DMS53 treated with DMSO at 0.1 percent for 48 hours (cell line): ENCODE data around the gene PCBP3.
"Not testable (repeated sequence)": the region's sequence is repeated elsewhere in the genome, so short reads cannot be mapped to it uniquely, and the experiment has no call there.

Experiments used
- DNase-seq: peaks from one replicate; lab custom pipeline; 2025; ENCODE audit not compliant: unreplicated experiment; lab: John Stamatoyannopoulos, UW

PCBP3 gene

DNA sequence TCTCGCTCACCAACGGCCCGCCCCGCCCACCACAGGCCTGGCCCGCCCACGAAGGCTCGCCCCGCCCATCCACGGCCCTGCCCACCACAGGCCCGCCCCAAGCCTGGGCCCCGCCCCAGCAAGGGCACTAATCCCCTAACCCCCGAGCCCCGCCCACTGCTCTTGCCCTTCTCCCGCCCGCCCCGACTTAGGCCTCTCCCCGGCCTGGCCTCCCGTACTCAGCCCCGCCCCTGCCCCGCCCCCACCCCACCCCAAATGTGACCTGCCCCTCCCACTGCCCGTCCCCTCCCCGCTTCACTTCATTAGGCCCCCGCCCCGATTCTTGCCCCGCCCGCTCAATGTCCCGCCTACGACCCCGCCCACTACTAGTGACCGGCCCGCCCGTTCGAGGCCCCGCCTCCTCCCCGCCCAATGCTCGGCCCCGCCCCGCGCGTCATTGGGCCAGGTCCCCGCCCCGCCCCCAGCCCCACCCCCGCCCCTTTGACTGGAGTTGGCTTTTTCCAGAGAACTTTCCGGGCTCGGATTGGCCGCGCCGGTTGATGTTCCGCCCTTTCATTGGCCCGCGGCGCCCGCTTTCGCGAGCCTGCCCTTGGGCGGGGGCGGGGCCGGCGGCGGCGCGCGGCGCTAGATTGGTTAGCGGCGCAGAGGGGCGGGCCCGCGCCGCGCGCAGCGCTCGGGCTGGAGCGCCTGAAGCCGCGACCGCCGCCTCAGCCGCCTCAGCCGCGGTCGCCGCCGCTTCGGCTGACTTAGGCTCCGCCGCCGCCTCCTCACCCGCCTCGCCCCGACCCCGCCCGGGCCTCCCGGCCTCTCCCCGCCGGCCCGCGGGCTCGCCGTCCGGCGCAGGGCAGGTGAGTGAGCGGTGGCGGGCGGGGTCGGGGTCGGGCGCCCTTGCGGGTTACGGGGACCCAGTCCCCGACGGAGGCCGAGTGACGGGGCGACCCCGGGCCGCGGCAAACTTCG, at the start of gene PCBP3:
PCBP3 (plus strand) TSS at position 705 of the 960 bp plus-strand sequence. CDS start 206,361 bp downstream, outside the sequence.
- DNase-seq: peak; percentile 72

DNA sequence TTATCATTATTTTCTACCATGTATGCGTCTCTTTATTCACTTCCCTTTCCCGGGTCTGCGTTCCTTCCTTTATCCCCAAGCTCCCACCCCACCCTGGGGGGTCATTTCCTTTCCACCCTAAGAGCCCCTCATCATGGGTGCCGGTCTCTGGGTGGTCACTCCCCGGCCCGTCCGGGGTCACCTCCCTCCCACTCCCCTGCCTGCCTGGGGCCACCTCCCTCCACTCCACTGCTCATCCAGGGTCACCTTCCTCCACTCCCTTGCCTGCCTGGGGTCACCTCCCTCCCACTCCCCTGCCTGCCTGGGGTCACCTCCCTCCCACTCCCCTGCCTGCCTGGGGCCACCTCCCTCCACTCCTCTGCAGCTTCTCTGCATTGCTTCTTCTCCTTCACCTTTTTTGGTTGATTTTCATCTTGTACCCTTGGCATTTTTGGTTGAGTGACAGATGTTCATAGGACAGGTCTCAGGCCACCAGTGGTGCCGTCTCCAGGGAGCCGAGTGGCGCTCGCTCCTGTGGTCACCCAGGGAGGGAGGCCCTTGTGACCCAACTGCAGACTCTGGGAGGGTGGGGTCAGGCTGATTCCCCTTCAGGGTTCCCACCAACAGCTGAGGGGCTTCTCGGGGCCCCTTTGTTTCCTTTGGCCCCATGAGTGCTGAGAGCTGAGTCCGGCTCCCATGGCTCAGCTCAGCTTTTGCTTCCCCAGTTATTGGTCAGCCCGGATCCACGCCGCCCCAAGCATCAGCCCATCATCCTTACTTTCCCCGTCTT, 48.6 kb upstream of the PCBP3 start:
- no peak for DNase-seq

- DNase-seq: no peak
Measured at GRCh38 chr21:45595574-45596295, 47.8 kb upstream of the PCBP3 start.

GRCh38 chr21:45596704-45597318, 46.7 kb upstream of the PCBP3 start:
- no peak for DNase-seq

DNA sequence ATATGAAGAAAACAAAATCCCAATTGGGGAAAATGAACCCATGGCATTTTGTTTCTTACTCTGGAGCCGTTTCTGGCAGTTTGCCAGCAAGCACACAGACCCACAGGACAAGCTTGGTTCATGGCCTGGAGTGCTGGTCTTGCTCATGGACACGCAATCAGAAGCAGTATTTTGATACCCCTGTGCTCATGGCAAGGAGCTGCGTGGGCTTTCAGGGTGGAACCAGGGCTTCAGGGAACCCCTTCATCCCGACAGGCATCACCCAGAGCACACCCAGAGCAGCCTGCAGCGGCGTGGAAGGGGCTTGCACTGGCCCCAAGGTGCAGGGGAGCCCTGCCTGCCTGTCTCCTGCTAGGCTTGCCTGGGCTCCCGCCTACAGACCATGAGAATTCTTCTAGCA, 45.4 kb upstream of the PCBP3 start:
- no peak for DNase-seq

DNA sequence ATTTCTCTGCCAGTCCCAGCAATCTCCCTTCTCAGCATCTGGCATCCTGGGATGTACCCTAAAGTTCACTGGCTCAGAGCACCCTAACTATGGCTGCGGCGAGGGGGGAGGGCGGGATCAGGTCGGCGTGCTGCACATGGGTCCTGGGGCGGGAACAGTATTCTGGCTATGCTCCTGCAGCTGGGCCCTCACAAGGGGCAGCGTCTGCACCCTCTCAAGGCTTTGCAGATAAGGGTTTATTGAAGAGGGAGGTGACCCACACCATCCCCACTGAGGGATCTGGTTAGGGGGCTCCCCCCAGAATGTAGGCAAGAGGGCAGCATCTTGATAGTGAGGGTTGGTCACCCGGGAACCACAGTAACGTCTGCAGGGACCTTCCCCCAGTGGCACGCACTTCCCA, 44.9 kb upstream of the PCBP3 start:
- no peak for DNase-seq

DNA sequence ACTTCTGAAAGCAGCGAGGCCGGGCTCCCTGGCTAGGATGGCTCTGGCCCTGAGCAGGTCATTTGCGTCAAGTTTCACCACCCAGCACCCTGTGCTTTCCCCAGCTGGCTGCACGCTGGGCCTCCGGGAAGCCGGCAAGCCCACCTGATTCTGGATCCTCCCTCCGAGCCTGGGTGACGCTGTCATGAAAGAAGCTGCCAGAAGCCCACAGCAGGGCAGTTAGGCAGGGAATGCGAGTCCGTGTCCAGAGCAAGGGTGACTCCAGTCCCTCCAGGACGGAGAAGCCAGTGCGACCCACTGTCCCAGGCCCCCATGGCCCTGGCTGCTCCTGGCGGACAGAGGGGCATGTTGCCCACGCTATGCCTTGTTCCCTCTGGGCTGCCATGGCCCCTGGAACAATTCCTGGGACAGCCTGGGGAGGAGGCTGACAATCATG, 44.4 kb upstream of the PCBP3 start:
- no peak for DNase-seq

- no peak for DNase-seq
Measured at GRCh38 chr21:45600248-45600647, 43.3 kb upstream of the PCBP3 start.

DNA sequence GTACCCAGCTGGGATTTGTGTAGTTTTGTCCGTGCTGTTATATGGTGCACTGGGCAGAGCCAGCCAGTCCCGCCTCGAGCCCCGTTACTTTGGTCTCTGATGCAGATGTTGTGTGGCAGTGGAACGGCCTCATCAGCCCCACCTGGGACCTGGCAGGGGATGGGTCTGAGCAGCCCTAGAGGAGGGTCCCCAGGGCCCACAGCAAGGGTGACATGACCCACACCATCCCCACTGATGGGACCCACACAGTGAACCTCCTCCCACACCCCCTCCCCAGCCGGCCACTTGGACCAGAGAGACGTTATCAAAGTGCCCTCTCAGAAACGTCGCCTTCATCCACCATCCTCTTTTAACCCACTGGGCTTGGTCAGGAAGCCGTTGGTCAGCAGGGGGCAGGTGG, 42.0 kb upstream of the PCBP3 start:
- DNase-seq: no peak

- DNase-seq: no peak
Measured at GRCh38 chr21:45602106-45602505, 41.4 kb upstream of the PCBP3 start.

DNA sequence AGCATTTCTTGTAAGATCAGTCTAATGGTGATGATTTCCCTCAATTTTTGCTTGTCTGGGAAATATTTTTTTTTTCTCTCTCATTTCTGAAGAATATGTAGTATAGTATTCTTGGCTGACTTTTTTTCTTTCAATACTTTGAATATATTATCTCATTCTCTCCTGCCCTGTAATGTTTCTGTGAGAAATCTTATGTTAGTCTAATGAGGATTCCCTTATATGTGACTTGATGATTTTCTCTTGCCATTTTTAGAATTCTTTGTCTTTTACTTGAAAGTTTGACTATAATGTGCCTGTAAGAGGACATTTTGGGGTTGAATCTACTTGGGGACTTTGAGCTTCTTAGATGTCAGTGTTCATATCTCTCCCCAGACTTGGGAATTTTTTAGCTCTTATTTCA, 40.0 kb upstream of the PCBP3 start:
- DNase-seq: no peak

DNA sequence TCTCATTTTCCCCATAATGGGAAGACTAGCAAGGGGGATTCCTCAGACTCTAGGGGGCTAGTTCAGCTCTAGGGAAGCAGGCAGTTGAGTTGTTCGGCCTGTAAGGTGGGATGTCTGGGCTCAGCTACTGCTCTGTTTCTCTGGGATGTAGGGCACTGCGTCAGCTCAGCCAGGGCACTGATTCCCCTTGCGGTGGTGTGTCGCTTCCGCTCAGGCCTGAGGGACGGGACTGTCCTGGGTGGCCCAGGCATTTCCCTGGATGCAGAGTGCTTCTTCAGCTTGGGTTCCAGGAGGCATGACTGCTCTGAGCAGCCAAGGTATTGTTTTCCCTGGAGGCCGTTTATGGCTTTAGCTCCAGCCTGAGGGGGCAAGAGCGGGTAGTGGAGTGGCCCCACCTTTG, 38.8 kb upstream of the PCBP3 start:
- DNase-seq: not testable (repeated sequence)

DNA sequence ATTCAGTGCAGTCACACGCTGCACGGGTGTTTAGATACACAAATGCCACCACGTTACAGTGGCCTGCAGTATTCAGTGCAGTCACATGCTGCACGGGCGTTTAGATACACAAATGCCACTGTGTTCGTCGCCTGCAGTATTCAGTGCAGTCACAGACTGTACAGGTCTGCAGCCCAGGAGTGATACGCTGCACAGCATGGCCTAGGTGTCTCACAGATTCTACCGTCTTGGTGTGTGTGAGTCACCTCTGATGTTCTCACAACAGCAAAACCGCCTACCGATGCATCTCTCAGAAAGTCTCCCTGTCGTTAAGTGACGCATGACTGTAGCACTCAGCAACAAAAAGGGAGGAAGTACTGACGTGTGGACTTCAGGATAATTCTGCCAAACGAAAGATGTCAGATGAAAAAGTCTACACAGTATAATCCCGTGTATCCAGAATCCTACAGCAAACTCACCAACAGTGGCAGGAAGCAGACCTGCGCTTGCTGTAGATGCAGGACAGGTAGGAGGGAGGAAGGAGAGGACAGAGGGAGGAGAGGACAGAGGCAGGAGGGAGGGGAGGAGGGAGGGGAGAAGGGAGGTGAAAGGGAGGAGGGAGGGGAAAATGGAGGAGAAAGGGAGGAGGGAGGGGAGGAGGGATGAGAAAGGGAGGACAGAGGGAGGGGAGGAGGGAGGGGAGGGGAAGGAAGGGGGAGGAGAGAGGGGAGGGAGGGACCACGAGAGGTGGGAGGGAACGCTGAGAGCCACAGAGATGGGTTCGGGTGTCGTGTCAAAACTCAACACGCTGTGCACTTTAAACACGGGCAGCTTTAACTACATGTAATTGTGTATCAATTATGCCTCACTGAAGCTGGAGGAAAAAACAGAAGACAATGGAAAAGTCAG, 36.3 kb upstream of the PCBP3 start:
- DNase-seq: no peak

DNA sequence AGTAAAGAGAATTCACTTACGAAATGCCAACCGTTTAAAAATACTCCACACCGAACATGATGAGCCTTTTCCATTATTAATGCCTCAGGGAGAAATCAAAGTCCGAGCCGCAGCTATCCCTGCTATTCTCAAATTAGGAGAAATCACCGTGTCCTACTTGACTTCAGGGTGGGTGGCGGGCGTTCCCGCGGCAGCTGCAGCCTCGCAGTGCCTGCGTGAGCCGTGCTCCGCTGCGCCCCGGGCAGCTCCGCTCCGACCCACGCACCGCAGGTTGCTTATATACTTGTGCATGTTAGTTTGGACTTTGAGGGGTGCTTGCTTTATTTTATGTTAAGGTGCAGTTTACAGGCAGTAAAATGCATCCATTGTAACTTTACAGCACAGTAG, 35.6 kb upstream of the PCBP3 start:
- no peak for DNase-seq

GRCh38 chr21:45608747-45609470, 34.6 kb upstream of the PCBP3 start:
- DNase-seq: not testable (repeated sequence)

DNA sequence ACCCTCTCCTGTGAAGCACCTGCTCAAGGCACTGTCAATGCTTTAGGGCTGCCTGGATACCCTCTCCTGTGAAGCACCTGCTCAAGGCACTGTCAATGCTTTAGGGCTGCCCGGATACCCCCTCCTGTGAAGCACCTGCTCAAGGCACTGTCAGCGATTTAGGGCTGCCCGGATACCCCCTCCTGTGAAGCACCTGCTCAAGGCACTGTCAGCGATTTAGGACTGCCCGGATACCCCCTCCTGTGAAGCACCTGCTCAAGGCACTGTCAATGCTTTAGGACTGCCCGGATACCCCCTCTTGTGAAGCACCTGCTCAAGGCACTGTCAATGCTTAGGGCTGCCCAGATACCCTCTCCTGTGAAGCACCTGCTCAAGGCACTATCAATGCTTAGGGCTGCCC, 33.9 kb upstream of the PCBP3 start:
- DNase-seq: not testable (repeated sequence)

DNA sequence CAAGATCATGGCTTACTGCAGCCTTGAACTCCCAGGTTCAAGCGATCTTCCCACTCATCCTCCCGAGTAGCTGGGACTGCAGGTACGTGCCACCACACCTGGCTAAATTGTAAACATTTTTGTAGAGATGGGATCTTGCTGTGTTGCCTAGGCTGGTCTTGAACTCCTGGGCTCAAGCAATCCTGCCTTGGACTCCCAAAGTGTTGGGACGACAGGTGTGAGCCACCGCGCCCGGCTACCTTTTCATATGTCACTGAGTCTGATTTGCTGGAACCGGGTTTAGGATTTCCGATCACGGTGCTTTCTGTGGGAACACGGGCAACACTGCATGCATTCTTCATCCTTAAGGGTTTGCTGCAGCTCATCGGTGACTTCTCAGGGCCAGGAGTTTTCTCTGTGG, 32.2 kb upstream of the PCBP3 start:
- DNase-seq: no peak

DNA sequence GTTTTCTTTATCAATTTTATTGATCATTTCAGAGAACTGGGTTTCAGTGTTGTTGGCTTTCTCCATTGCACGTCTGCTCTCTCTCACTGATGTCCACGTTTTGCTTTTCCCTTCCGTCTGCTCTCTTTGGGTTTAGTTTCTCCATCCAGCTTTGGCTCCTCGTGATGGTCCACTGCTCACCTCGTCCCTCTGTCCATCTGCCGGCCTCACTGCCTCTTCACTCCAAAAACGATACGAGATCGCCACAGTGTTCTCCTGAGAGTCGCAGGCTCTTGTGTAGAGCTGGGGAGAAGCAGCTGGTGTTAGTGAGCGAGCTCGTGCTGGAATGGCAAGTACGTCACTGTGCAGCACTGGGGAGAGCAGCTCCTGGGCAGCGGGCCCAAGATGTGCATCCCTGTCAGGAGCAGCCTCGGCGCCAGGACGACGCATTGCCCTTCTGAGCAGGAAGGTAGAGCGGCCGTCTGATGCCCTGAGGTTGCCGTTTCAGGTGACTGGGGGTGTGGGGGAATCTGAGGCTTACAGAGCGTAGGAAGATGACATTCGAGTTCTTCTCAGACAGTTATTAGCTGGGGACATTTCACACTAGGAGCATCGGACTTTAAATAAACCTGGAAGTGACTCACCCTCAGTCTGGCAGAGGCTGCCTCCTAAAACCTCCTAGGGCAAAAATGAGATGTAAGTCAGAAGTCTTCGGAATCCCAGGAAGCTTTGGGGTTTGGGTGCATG, 31.4 kb upstream of the PCBP3 start:
- DNase-seq: no peak

- DNase-seq: not testable (repeated sequence)
Measured at GRCh38 chr21:45612665-45613019, 30.9 kb upstream of the PCBP3 start.
